H9 (cell line): ENCODE measurements around the gene BPIFB4. TPM values are rescaled to one million over a fixed set of nuclear protein-coding genes. Genes with fewer than 3 reads are reported as not detected.

Experiments used
- DNase-seq: peaks from one replicate; pipeline ENCODE4 v3.0.0-alpha.2; 2017
- H2AFZ ChIP-seq: one replicate; pipeline ENCODE4 v1.6.1; 2013; ENCODE audit warnings: mild to moderate bottlenecking, low read length, control low read depth, moderate library complexity
- H2AK5ac ChIP-seq: 2 replicates; pipeline ENCODE4 v1.6.1; 2013; ENCODE audit warnings: low read length, control low read depth, mixed read lengths; ENCODE audit not compliant: insufficient read length
- H2BK120ac ChIP-seq: one replicate; pipeline ENCODE4 v1.6.1; 2013; ENCODE audit warnings: low read depth, mild to moderate bottlenecking, low read length, control low read depth, inconsistent platforms; ENCODE audit not compliant: poor library complexity, severe bottlenecking
- H2BK12ac ChIP-seq: 2 replicates; pipeline ENCODE4 v1.6.1; 2013; ENCODE audit warnings: low read length, control low read depth, mixed read lengths, low read depth; ENCODE audit not compliant: insufficient read length
- H2BK15ac ChIP-seq: 2 replicates; pipeline ENCODE4 v1.6.1; 2013; ENCODE audit warnings: low read depth, low read length, control low read depth
- H2BK20ac ChIP-seq: one replicate; pipeline ENCODE4 v1.6.1; 2013; ENCODE audit warnings: low read depth, mild to moderate bottlenecking, low read length, control low read depth, inconsistent platforms; ENCODE audit not compliant: poor library complexity, severe bottlenecking
- H2BK5ac ChIP-seq: 2 replicates; pipeline ENCODE4 v1.6.1; 2013; ENCODE audit warnings: low read length, control low read depth, mixed read lengths; ENCODE audit not compliant: insufficient read length
- H3K14ac ChIP-seq: 2 replicates; pipeline ENCODE4 v1.6.1; 2013; ENCODE audit warnings: low read length, control low read depth; ENCODE audit not compliant: insufficient read depth
- H3K18ac ChIP-seq: 2 replicates; pipeline ENCODE4 v1.6.1; 2013; ENCODE audit warnings: low read depth, mild to moderate bottlenecking, mixed read lengths, low read length, control low read depth; ENCODE audit not compliant: insufficient read length
- H3K23ac ChIP-seq: 2 replicates; pipeline ENCODE4 v1.6.1; 2013; ENCODE audit warnings: low read length, control low read depth, mixed read lengths, low read depth; ENCODE audit not compliant: insufficient read length
- H3K23me2 ChIP-seq: 2 replicates; pipeline ENCODE4 v1.6.1; 2013; ENCODE audit warnings: low read depth, mild to moderate bottlenecking, mixed read lengths, low read length, control low read depth; ENCODE audit not compliant: insufficient read length, poor library complexity, severe bottlenecking
- H3K27ac ChIP-seq: 2 replicates; pipeline ENCODE4 v1.5.1; 2013; ENCODE audit warnings: low read length, control low read depth, mixed read lengths, low read depth; ENCODE audit not compliant: insufficient read length
- H3K27me3 ChIP-seq: 2 replicates; pipeline ENCODE4 v1.6.1; 2013; ENCODE audit warnings: low read length, control low read depth, inconsistent platforms; ENCODE audit not compliant: insufficient read depth
- H3K4ac ChIP-seq: 2 replicates; pipeline ENCODE4 v1.6.1; 2013; ENCODE audit warnings: low read depth, mild to moderate bottlenecking, control low read depth, inconsistent platforms, low read length, moderate library complexity
- H3K4me1 ChIP-seq: 2 replicates; pipeline ENCODE4 v1.6.1; 2013; ENCODE audit warnings: low read length, control low read depth, inconsistent platforms; ENCODE audit not compliant: insufficient read depth
- H3K4me2 ChIP-seq: 2 replicates; pipeline ENCODE4 v1.6.1; 2013; ENCODE audit warnings: low read length, control low read depth, mixed read lengths; ENCODE audit not compliant: insufficient read length, insufficient read depth
- H3K56ac ChIP-seq: 2 replicates; pipeline ENCODE4 v1.6.1; 2013; ENCODE audit warnings: low read depth, mild to moderate bottlenecking, mixed read lengths, low read length, control low read depth; ENCODE audit not compliant: insufficient read length
- H3K79me1 ChIP-seq: 2 replicates; pipeline ENCODE4 v1.6.1; 2013; ENCODE audit warnings: low read depth, mild to moderate bottlenecking, moderate library complexity, low read length, control low read depth, inconsistent platforms; ENCODE audit not compliant: insufficient read depth, poor library complexity, severe bottlenecking
- H3K79me2 ChIP-seq: 2 replicates; pipeline ENCODE4 v1.6.1; 2013; ENCODE audit warnings: low read length, control low read depth, inconsistent platforms; ENCODE audit not compliant: insufficient read depth
- H3K9ac ChIP-seq: 2 replicates; pipeline ENCODE4 v1.6.1; 2013; ENCODE audit warnings: low read length, control low read depth, mixed read lengths; ENCODE audit not compliant: insufficient read length; ENCODE audit errors: extremely low read depth
- H3K9me3 ChIP-seq: one replicate; pipeline ENCODE4 v1.6.1; 2013; ENCODE audit warnings: low read depth, low read length, inconsistent platforms; ENCODE audit not compliant: control insufficient read depth
- H3T11ph ChIP-seq: one replicate; pipeline ENCODE4 v1.6.1; 2013; ENCODE audit warnings: mild to moderate bottlenecking, low read length, control low read depth, inconsistent platforms
- H4K20me1 ChIP-seq: one replicate; pipeline ENCODE4 v1.6.1; 2013; ENCODE audit not compliant: control insufficient read depth, insufficient read length, insufficient read depth
- H4K5ac ChIP-seq: 2 replicates; pipeline ENCODE4 v1.6.1; 2013; ENCODE audit warnings: low read depth, mild to moderate bottlenecking, mixed read lengths, low read length, control low read depth; ENCODE audit not compliant: insufficient read length
- H4K8ac ChIP-seq: replicated peaks from 2 replicates; pipeline ENCODE4 v1.6.1; 2013; ENCODE audit warnings: low read length, control low read depth, mixed read lengths, low read depth; ENCODE audit not compliant: insufficient read length
- H4K91ac ChIP-seq: 2 replicates; pipeline ENCODE4 v1.6.1; 2013; ENCODE audit warnings: low read depth, mild to moderate bottlenecking, moderate library complexity, mixed read lengths, low read length, control low read depth; ENCODE audit not compliant: insufficient read length
- H3K27ac Mint-ChIP-seq, 3 experiments: 2 replicates in 2 of 3; 3 replicates in 1 of 3; pipeline ENCODE4 v1.8.0; 2020 to 2021; ENCODE audit warnings: mixed read lengths in 3 of 3, mild to moderate bottlenecking in 1 of 3, moderate library complexity in 1 of 3
- H3K27me3 Mint-ChIP-seq: 2 replicates; pipeline ENCODE4 v1.8.0; 2021; ENCODE audit warnings: low read depth, mild to moderate bottlenecking, moderate library complexity, mixed read lengths
- H3K36me3 Mint-ChIP-seq, 3 experiments: 2 replicates in 2 of 3; 3 replicates in 1 of 3; pipeline ENCODE4 v1.8.0; 2020 to 2021; ENCODE audit warnings: low read depth in 3 of 3, mixed read lengths in 3 of 3; ENCODE audit not compliant: insufficient read depth in 1 of 3
- H3K4me1 Mint-ChIP-seq, 2 experiments: 2 replicates each; pipeline ENCODE4 v1.8.0; 2020; ENCODE audit warnings: mixed read lengths in 2 of 2
- H3K4me3 Mint-ChIP-seq, 2 experiments: 2 replicates in 1 of 2; 3 replicates in 1 of 2; pipeline ENCODE4 v1.8.0; 2020 to 2021; ENCODE audit warnings: mild to moderate bottlenecking in 2 of 2, mixed read lengths in 2 of 2, moderate library complexity in 1 of 2
- H3K9me3 Mint-ChIP-seq, 2 experiments: 2 replicates in 1 of 2; 3 replicates in 1 of 2; pipeline ENCODE4 v1.8.0; 2020; ENCODE audit warnings: mild to moderate bottlenecking in 2 of 2, mixed read lengths in 2 of 2, moderate library complexity in 1 of 2
- WGBS: extraction: QIAGEN DNeasy Blood & Tissue Kit; methylation state at CpG from one replicate; pipeline ENCODE4 v1.1.7; 2013; ENCODE audit warnings: missing lambda C conversion rate, low lambda C conversion rate, mixed read lengths; ENCODE audit not compliant: insufficient read length; ENCODE audit errors: extremely low coverage; 5-methylcytosine and 5-hydroxymethylcytosine counted together
- total RNA-seq: library from RNA; stranded (reverse); gene quantifications from 2 replicates; pipeline ENCODE4 v1.2.1, GENCODE V29; 2021
- TF ChIP-seq, protein P1 (sequence below): fragments of 200-600 bp; sonication (generic); conservative IDR thresholded peaks from 3 replicates; pipeline ENCODE4 v1.8.0; 2021; ENCODE audit warnings: antibody characterized with exemption, mild to moderate bottlenecking

BPIFB4 gene
- total RNA-seq, 1 experiment from 2014 or later, result not detected

- Histone ChIP-seq H3K79me2 (no peaks in the 10 kb centered on the region), H3K27ac (no peak overlapping the region), H2BK120ac (no peak overlapping the region), H2AK5ac (no peak overlapping the region), H4K91ac (no peak overlapping the region), H3K4me2 (no peak overlapping the region), H4K5ac (no peak overlapping the region), H3K18ac (no peak overlapping the region), H2BK20ac (no peak overlapping the region), H2AFZ (no peak overlapping the region), H3K9me3 (no peaks in the 10 kb centered on the region), H3K23me2 (no peaks in the 10 kb centered on the region), H2BK5ac (no peak overlapping the region), H4K8ac (no peak overlapping the region), H3K4me1 (no peaks in the 10 kb centered on the region), H3K79me1 (no peaks in the 10 kb centered on the region), H2BK15ac (no peak overlapping the region), H3K14ac (no peak overlapping the region), H3T11ph (no peak overlapping the region), H3K27me3 (no peaks in the 10 kb centered on the region), H4K20me1 (no peaks in the 10 kb centered on the region), H3K4ac (no peak overlapping the region), H3K23ac (no peak overlapping the region), H3K9ac (no peak overlapping the region), H3K56ac (no peak overlapping the region), H2BK12ac (no peak overlapping the region)
- Mint-ChIP-seq H3K27me3 (peaks cover 22% of the 10 kb centered on the region), H3K36me3 (no peaks in the 10 kb centered on the region), H3K4me1 (no peaks in the 10 kb centered on the region), H3K9me3 (peaks cover 2 to 4% of the 10 kb centered on the region in 2 experiments; a peak in 3 of 5 replicates), H3K4me3 (no peak overlapping the region), H3K27ac (no peak overlapping the region)
- DNase-seq, result no peak
- WGBS, result no CpG with 5 or more reads among the region's 5 CpGs
- TF ChIP-seq, protein P1, sequence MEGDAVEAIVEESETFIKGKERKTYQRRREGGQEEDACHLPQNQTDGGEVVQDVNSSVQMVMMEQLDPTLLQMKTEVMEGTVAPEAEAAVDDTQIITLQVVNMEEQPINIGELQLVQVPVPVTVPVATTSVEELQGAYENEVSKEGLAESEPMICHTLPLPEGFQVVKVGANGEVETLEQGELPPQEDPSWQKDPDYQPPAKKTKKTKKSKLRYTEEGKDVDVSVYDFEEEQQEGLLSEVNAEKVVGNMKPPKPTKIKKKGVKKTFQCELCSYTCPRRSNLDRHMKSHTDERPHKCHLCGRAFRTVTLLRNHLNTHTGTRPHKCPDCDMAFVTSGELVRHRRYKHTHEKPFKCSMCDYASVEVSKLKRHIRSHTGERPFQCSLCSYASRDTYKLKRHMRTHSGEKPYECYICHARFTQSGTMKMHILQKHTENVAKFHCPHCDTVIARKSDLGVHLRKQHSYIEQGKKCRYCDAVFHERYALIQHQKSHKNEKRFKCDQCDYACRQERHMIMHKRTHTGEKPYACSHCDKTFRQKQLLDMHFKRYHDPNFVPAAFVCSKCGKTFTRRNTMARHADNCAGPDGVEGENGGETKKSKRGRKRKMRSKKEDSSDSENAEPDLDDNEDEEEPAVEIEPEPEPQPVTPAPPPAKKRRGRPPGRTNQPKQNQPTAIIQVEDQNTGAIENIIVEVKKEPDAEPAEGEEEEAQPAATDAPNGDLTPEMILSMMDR, result no peak
These were observed 46.1 kb upstream of the BPIFB4 start for GRCh38 chr20:33033381-33033780.
